Smooth muscle cell (in vitro differentiated cells): ENCODE measurements around the gene COPS6. TPM values are rescaled to one million over a fixed set of nuclear protein-coding genes. Genes with fewer than 3 reads are reported as not detected.

Source experiments
- DNase-seq: peaks from one replicate; lab custom pipeline; 2025; ENCODE audit not compliant: unreplicated experiment; lab: John Stamatoyannopoulos, UW
- H2AFZ ChIP-seq: fragments of 200-600 bp; sonication (generic); 2 replicates; pipeline ENCODE4 v1.6.0; 2016; ENCODE audit warnings: antibody characterized with exemption, low read depth, mild to moderate bottlenecking
- H3F3A ChIP-seq: fragments of 200-600 bp; sonication (generic); 2 replicates; pipeline ENCODE4 v1.6.0; 2017; ENCODE audit warnings: antibody characterized with exemption, low read depth
- H3K27ac ChIP-seq: fragments of 200-600 bp; sonication (generic); 2 replicates; pipeline ENCODE4 v1.5.1; 2016; ENCODE audit warnings: low read depth, mild to moderate bottlenecking
- H3K27me3 ChIP-seq: fragments of 200-600 bp; sonication (generic); 2 replicates; pipeline ENCODE4 v1.6.1; 2016; ENCODE audit warnings: low read depth, mild to moderate bottlenecking
- H3K36me3 ChIP-seq: fragments of 200-600 bp; sonication (generic); 2 replicates; pipeline ENCODE4 v1.5.1; 2016; ENCODE audit warnings: low read depth
- H3K4me1 ChIP-seq: fragments of 200-600 bp; sonication (generic); 2 replicates; pipeline ENCODE4 v1.5.1; 2016; ENCODE audit warnings: low read depth
- H3K4me2 ChIP-seq: fragments of 200-600 bp; sonication (generic); 2 replicates; pipeline ENCODE4 v1.6.0; 2016; ENCODE audit warnings: mild to moderate bottlenecking
- H3K4me3 ChIP-seq: fragments of 200-600 bp; sonication (generic); 2 replicates; pipeline ENCODE4 v1.5.1; 2016; ENCODE audit warnings: mild to moderate bottlenecking
- H3K79me2 ChIP-seq: fragments of 200-600 bp; sonication (generic); 2 replicates; pipeline ENCODE4 v1.6.0; 2016; ENCODE audit warnings: low read depth, mild to moderate bottlenecking
- H3K9ac ChIP-seq: fragments of 200-600 bp; sonication (generic); 2 replicates; pipeline ENCODE4 v1.6.0; 2016; ENCODE audit warnings: low read depth
- H3K9me3 ChIP-seq: fragments of 200-600 bp; sonication (generic); replicated peaks from 2 replicates; pipeline ENCODE4 v1.5.1; 2016; ENCODE audit warnings: low read depth
- H4K20me1 ChIP-seq: fragments of 200-600 bp; sonication (generic); 2 replicates; pipeline ENCODE4 v1.6.0; 2016; ENCODE audit warnings: low read depth
- CTCF ChIP-seq: fragments of 200-600 bp; sonication (generic); IDR thresholded peaks from 2 replicates; pipeline ENCODE4 v1.5.1; 2017; ENCODE audit warnings: borderline replicate concordance, mild to moderate bottlenecking, antibody characterized with exemption; ENCODE audit not compliant: insufficient read depth, poor library complexity, severe bottlenecking
- WGBS: methylation state at CpG from one replicate; pipeline ENCODE4 v1.1.7; 2016; ENCODE audit warnings: low lambda C conversion rate; 5-methylcytosine and 5-hydroxymethylcytosine counted together
- polyA plus RNA-seq: library from polyadenylated mRNA; unstranded; fragments of >200 nt; fragmentation: Nextera tagmentation; extraction: Ambion mirVana; gene quantifications from 2 replicates; pipeline ENCODE4 v1.2.1, GENCODE V29; 2016
- total RNA-seq: library from RNA; depleted of rRNA; stranded (reverse); fragments of >200 nt; gene quantifications from 2 replicates; pipeline ENCODE4 v1.2.3, GENCODE V29; 2014

The COPS6 gene
- total and polyA plus RNA-seq, 2 experiments from 2014 or later: 107 to 259 TPM

DNA sequence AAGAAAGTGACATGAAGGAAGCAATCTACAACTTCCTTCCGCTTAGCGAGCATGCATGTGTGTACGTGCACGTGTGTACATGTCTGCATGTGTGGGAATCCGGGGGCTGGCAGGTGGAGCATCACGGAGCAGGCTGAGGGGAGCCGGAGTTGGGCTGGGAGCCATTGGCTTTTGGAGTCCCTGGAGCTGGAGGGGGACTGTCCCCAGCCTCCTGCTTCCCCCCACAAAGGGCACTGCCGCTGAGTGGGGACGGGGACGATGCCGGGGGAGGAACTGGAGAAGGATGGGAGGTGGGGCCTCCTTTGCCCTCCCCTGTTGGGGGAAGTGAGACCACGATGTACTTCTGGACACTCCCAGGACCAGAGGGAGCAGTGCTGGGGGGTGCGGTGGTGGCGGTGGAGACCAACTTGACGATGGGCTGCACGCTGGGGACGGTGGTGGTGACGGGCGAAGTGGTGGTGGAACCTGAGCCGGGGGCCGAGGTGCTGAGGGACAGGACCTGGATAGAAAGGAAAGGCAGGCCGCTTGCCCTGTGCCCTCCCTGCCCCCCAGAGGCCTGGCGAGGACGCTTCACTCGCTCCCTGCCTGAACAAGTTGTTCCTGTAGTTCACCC, 18.5 kb downstream of the COPS6 start:
- WGBS: 96% methylated on average over 21 of the region's 25 CpGs
- peaks cover 5% of the 10 kb centered on the region for H3F3A ChIP-seq
- H3K36me3 ChIP-seq: no peaks in the 10 kb centered on the region
- H3K27me3 ChIP-seq: no peaks in the 10 kb centered on the region
- H2AFZ ChIP-seq: no peak overlapping the region
- no peak overlapping the region for H3K9ac ChIP-seq
- no peaks in the 10 kb centered on the region for H3K4me1 ChIP-seq
- no peaks in the 10 kb centered on the region for H3K9me3 ChIP-seq
- TF ChIP-seq CTCF: no peak
- no peak overlapping the region for H3K27ac ChIP-seq
- H4K20me1 ChIP-seq: no peaks in the 10 kb centered on the region
- H3K4me2 ChIP-seq: no peak overlapping the region
- H3K4me3 ChIP-seq: no peak overlapping the region
- no peak for DNase-seq
- H3K79me2 ChIP-seq: no peaks in the 10 kb centered on the region

- no peak for TF ChIP-seq CTCF
- H3K27me3 ChIP-seq: no peaks in the 10 kb centered on the region
- WGBS: 87% methylated on average over 9 of the region's 11 CpGs
Observed at GRCh38 chr7:100107890-100108289, 19.1 kb downstream of the COPS6 start.

GRCh38 chr7:100109521-100110163, 20.9 kb downstream of the COPS6 start:
- WGBS: 90% methylated on average over 12 of the region's 12 CpGs
- Histone ChIP-seq H3K9me3 (no peaks in the 10 kb centered on the region), H4K20me1 (no peaks in the 10 kb centered on the region), H3K79me2 (no peaks in the 10 kb centered on the region), H3K36me3 (peaks cover 3% of the 10 kb centered on the region), H3K9ac (no peak overlapping the region), H2AFZ (no peak overlapping the region), H3K27ac (no peak overlapping the region), H3K27me3 (no peaks in the 10 kb centered on the region), H3K4me1 (no peaks in the 10 kb centered on the region), H3F3A (no peaks in the 10 kb centered on the region), H3K4me2 (no peak overlapping the region), H3K4me3 (no peak overlapping the region)
- no peak for TF ChIP-seq CTCF
- DNase-seq: no peak

More at GRCh38 chr7:100107890-100108289, 19.1 kb downstream of the COPS6 start:
- no peak overlapping the region for H3K4me2 ChIP-seq
- no peak overlapping the region for H3K4me3 ChIP-seq
- no peak overlapping the region for H2AFZ ChIP-seq
- H4K20me1 ChIP-seq: no peaks in the 10 kb centered on the region
- H3K9me3 ChIP-seq: no peaks in the 10 kb centered on the region
- DNase-seq: no peak
- H3K36me3 ChIP-seq: peaks cover 3% of the 10 kb centered on the region
- H3K9ac ChIP-seq: no peak overlapping the region
- H3K79me2 ChIP-seq: no peaks in the 10 kb centered on the region
- peaks cover 5% of the 10 kb centered on the region for H3F3A ChIP-seq
- H3K4me1 ChIP-seq: no peaks in the 10 kb centered on the region
- no peak overlapping the region for H3K27ac ChIP-seq

GRCh38 chr7:100111156-100111555, 22.4 kb downstream of the COPS6 start:
- no peaks in the 10 kb centered on the region for H4K20me1 ChIP-seq
- peaks cover 3% of the 10 kb centered on the region for H3K36me3 ChIP-seq
- no peak overlapping the region for H3K9ac ChIP-seq
- no peaks in the 10 kb centered on the region for H3K4me1 ChIP-seq
- H3K4me3 ChIP-seq: no peak overlapping the region
- H3K79me2 ChIP-seq: no peaks in the 10 kb centered on the region
- no peak overlapping the region for H3K4me2 ChIP-seq
- H3K27me3 ChIP-seq: no peaks in the 10 kb centered on the region
- H2AFZ ChIP-seq: no peak overlapping the region
- DNase-seq: no peak
- H3K9me3 ChIP-seq: no peaks in the 10 kb centered on the region
- H3F3A ChIP-seq: no peaks in the 10 kb centered on the region
- WGBS: over 99% methylated on average over 7 of the region's 7 CpGs
- H3K27ac ChIP-seq: no peak overlapping the region
- no peak for TF ChIP-seq CTCF
